Measurements from ENCODE around the gene ST8SIA5. TPM values are rescaled to one million over a fixed set of nuclear protein-coding genes. Genes with fewer than 3 reads are reported as not detected.
A peak's percentile ranks its signal among the peaks of the same experiment; 100 is the strongest.

The ST8SIA5 gene
- total RNA-seq, 1 experiment from 2014 or later: under 0.01 TPM

GRCh38 chr18:46627136-46627535 is 129.7 kb downstream of the ST8SIA5 start:
- H3K27ac ChIP-seq (ENCODE audit: low read length): no peak overlapping the region
- H3K36me3 ChIP-seq (ENCODE audit: insufficient read depth, low read length): no peaks in the 10 kb centered on the region
- H3K4me3 ChIP-seq (ENCODE audit: low read length): no peak overlapping the region
- no peak overlapping the region for H2AFZ ChIP-seq (ENCODE audit: low read length)
- no peak overlapping the region for H3K4me2 ChIP-seq (ENCODE audit: low read depth, low read length, poor library complexity, severe bottlenecking)
- H3K9me3 ChIP-seq (ENCODE audit: low read length): no peaks in the 10 kb centered on the region
- H3K27me3 ChIP-seq (ENCODE audit: low read length): no peaks in the 10 kb centered on the region
- DNase-seq: no peak
- H3K9me2 ChIP-seq (replicated peaks; ENCODE audit: insufficient read depth, low read length): no peaks in the 10 kb centered on the region
- no peak overlapping the region for H3K9ac ChIP-seq (ENCODE audit: low read length)
- H3K79me2 ChIP-seq (ENCODE audit: low read length): no peaks in the 10 kb centered on the region
- H4K20me1 ChIP-seq (ENCODE audit: insufficient read depth, low read depth, low read length): no peaks in the 10 kb centered on the region
- H3K4me1 ChIP-seq (ENCODE audit: low read length): no peaks in the 10 kb centered on the region

DNA sequence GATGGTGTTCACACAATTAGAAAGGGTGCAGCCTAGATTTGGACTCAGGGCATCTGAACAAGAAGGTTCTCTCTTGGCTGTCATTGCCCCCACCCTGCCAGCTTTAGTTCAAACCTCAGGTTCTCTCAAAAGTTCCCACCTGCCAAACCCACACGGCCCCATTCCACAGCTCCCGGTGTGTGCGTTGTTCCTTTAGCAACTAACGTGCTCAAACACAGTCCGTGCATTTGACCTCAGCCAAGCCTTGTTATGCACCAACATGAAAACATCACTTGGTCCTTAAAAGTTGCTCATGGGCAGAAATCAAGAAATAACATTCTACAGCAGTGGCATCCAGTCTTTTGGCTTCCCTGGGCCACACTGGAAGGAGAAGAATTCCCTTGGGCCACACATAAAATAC is 131.8 kb downstream of the ST8SIA5 start:
- no peak for DNase-seq
- Histone ChIP-seq H3K27me3 (ENCODE audit: low read length) (no peaks in the 10 kb centered on the region), H3K9ac (ENCODE audit: low read length) (no peak overlapping the region), H3K27ac (ENCODE audit: low read length) (no peak overlapping the region), H3K4me2 (ENCODE audit: low read depth, low read length, poor library complexity, severe bottlenecking) (no peak overlapping the region), H3K4me3 (ENCODE audit: low read length) (no peak overlapping the region), H3K36me3 (ENCODE audit: insufficient read depth, low read length) (no peaks in the 10 kb centered on the region), H3K79me2 (ENCODE audit: low read length) (no peaks in the 10 kb centered on the region), H4K20me1 (ENCODE audit: insufficient read depth, low read depth, low read length) (no peaks in the 10 kb centered on the region), H3K9me2 (replicated peaks; ENCODE audit: insufficient read depth, low read length) (no peaks in the 10 kb centered on the region), H2AFZ (ENCODE audit: low read length) (no peak overlapping the region), H3K9me3 (ENCODE audit: low read length) (no peaks in the 10 kb centered on the region), H3K4me1 (ENCODE audit: low read length) (no peaks in the 10 kb centered on the region)

DNA sequence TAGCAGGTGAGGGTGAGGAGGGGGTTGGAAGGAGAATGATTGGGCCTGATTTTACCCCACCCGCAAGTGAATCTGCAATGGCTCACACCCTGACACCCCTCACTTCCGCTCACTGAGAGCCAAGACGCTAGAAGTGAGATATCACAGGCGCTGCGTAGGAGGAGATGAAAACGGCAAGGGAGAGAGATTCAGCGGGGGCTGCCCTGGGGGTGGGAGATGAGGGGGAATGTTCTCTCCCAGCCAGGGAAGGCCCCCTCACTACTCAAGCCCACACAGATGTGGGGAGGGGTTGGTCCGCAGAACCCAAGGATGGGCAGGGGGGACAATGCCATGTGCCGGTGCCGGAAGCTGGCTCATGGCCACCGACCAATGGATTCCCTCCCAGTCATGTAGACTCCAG is 132.7 kb downstream of the ST8SIA5 start:
- H3K36me3 ChIP-seq (ENCODE audit: insufficient read depth, low read length): no peaks in the 10 kb centered on the region
- no peaks in the 10 kb centered on the region for H3K9me3 ChIP-seq (ENCODE audit: low read length)
- no peak overlapping the region for H2AFZ ChIP-seq (ENCODE audit: low read length)
- H3K4me2 ChIP-seq (ENCODE audit: low read depth, low read length, poor library complexity, severe bottlenecking): no peak overlapping the region
- no peak overlapping the region for H3K27ac ChIP-seq (ENCODE audit: low read length)
- H4K20me1 ChIP-seq (ENCODE audit: insufficient read depth, low read depth, low read length): no peaks in the 10 kb centered on the region
- H3K9me2 ChIP-seq (replicated peaks; ENCODE audit: insufficient read depth, low read length): no peaks in the 10 kb centered on the region
- no peaks in the 10 kb centered on the region for H3K4me1 ChIP-seq (ENCODE audit: low read length)
- DNase-seq: no peak
- no peaks in the 10 kb centered on the region for H3K79me2 ChIP-seq (ENCODE audit: low read length)
- H3K9ac ChIP-seq (ENCODE audit: low read length): no peak overlapping the region
- H3K4me3 ChIP-seq (ENCODE audit: low read length): no peak overlapping the region
- no peaks in the 10 kb centered on the region for H3K27me3 ChIP-seq (ENCODE audit: low read length)

DNA sequence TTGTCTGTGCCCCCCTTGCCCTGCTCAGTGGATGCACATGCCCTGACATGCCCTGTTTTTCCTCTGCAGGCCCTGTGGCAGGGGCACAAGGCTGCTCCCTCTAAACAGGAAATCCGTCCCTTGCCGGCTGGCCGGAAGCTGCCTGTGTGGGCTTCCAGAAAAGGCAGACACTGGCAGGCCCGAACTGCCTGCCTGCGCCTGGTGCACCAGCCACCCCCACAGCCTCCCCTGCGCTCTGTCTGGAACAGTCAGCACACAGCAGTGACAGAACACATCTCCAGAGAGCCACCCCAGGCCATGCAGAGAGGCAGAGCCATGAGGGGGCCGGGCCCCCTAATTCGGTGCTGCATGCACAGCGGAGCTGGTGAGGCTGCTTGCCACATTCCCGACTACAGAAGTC is 133.3 kb downstream of the ST8SIA5 start:
- no peak overlapping the region for H3K9ac ChIP-seq (ENCODE audit: low read length)
- H3K4me2 ChIP-seq (ENCODE audit: low read depth, low read length, poor library complexity, severe bottlenecking): no peak overlapping the region
- H4K20me1 ChIP-seq (ENCODE audit: insufficient read depth, low read depth, low read length): no peaks in the 10 kb centered on the region
- no peaks in the 10 kb centered on the region for H3K36me3 ChIP-seq (ENCODE audit: insufficient read depth, low read length)
- no peak overlapping the region for H2AFZ ChIP-seq (ENCODE audit: low read length)
- H3K4me1 ChIP-seq (ENCODE audit: low read length): no peaks in the 10 kb centered on the region
- DNase-seq: no peak
- H3K27me3 ChIP-seq (ENCODE audit: low read length): no peaks in the 10 kb centered on the region
- no peak overlapping the region for H3K27ac ChIP-seq (ENCODE audit: low read length)
- H3K9me2 ChIP-seq (replicated peaks; ENCODE audit: insufficient read depth, low read length): no peaks in the 10 kb centered on the region
- no peak overlapping the region for H3K4me3 ChIP-seq (ENCODE audit: low read length)
- H3K9me3 ChIP-seq (ENCODE audit: low read length): no peaks in the 10 kb centered on the region
- no peaks in the 10 kb centered on the region for H3K79me2 ChIP-seq (ENCODE audit: low read length)

DNA sequence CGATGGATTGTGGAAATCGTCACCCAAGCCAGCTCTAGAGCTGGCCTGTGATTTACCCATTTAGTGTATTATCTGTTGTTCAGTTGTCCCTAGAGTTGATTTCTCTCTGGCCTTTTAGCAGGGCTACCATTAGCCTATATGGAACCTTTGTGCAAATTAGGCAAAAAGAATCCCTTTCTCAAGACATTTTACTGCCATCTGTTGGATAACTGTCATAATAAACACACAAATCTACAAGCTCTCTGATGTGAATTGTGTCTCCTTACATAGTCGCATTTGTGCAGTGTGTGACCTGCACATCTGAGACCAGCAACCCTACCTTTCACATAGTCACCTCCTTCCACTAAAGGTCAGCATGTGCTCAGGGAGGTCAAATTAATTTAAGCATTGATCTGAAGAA is 133.9 kb downstream of the ST8SIA5 start:
- Histone ChIP-seq H3K9ac (ENCODE audit: low read length) (no peak overlapping the region), H3K79me2 (ENCODE audit: low read length) (no peaks in the 10 kb centered on the region), H3K27me3 (ENCODE audit: low read length) (no peaks in the 10 kb centered on the region), H3K4me1 (ENCODE audit: low read length) (no peaks in the 10 kb centered on the region), H3K9me2 (replicated peaks; ENCODE audit: insufficient read depth, low read length) (no peaks in the 10 kb centered on the region), H4K20me1 (ENCODE audit: insufficient read depth, low read depth, low read length) (no peaks in the 10 kb centered on the region), H2AFZ (ENCODE audit: low read length) (no peak overlapping the region), H3K27ac (ENCODE audit: low read length) (no peak overlapping the region), H3K9me3 (ENCODE audit: low read length) (no peaks in the 10 kb centered on the region), H3K4me3 (ENCODE audit: low read length) (no peak overlapping the region), H3K4me2 (ENCODE audit: low read depth, low read length, poor library complexity, severe bottlenecking) (no peak overlapping the region), H3K36me3 (ENCODE audit: insufficient read depth, low read length) (no peaks in the 10 kb centered on the region)
- DNase-seq: peak; percentile 55

DNA sequence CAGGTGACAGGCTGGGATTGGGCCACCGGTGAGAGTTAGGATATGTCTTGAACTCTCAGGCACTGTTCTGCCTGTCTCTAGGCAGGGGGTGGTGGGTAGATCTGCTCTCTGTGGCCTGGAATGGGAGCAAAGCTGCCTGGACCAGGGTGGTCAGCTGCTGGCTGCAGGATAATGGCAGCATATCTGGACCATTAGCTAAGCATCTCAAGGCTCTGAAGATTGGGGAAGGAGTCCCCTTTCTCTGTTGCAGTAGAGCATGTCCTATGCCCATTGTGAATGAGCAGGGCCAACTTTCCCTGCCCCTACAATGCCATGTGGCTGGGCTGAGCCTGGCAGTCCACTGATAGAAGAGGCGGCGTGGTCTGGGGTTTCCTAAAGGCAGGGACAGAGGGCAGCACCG is 134.4 kb downstream of the ST8SIA5 start:
- Histone ChIP-seq H3K27me3 (ENCODE audit: low read length) (no peaks in the 10 kb centered on the region), H3K9ac (ENCODE audit: low read length) (no peak overlapping the region), H2AFZ (ENCODE audit: low read length) (no peak overlapping the region), H3K79me2 (ENCODE audit: low read length) (no peaks in the 10 kb centered on the region), H3K36me3 (ENCODE audit: insufficient read depth, low read length) (no peaks in the 10 kb centered on the region), H3K4me2 (ENCODE audit: low read depth, low read length, poor library complexity, severe bottlenecking) (no peak overlapping the region), H3K9me3 (ENCODE audit: low read length) (no peaks in the 10 kb centered on the region), H3K4me3 (ENCODE audit: low read length) (no peak overlapping the region), H3K27ac (ENCODE audit: low read length) (no peak overlapping the region), H4K20me1 (ENCODE audit: insufficient read depth, low read depth, low read length) (no peaks in the 10 kb centered on the region), H3K4me1 (ENCODE audit: low read length) (no peaks in the 10 kb centered on the region), H3K9me2 (replicated peaks; ENCODE audit: insufficient read depth, low read length) (no peaks in the 10 kb centered on the region)
- DNase-seq: no peak

DNA sequence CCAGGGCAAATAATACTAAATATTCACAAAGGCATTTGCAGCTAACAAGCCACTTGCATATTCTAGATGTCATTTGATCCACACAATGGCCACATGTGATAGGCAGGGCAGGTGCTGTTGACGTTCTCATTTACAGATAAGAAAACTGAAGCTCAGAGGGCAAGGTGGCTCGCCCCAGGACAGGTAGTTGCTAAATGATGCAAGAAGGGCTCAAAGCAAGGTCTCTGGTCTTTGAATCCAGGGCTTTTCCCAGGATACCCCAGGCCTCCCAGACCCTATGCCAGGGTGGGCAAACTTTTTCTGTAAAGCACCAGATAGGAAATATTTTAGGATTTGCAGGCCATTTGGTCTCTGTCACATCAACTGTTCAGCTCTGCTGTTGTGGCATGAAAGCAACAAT is 135.0 kb downstream of the ST8SIA5 start:
- no peaks in the 10 kb centered on the region for H3K9me2 ChIP-seq (replicated peaks; ENCODE audit: insufficient read depth, low read length)
- H3K4me3 ChIP-seq (ENCODE audit: low read length): no peak overlapping the region
- H3K36me3 ChIP-seq (ENCODE audit: insufficient read depth, low read length): no peaks in the 10 kb centered on the region
- no peak overlapping the region for H2AFZ ChIP-seq (ENCODE audit: low read length)
- no peak for DNase-seq
- H3K79me2 ChIP-seq (ENCODE audit: low read length): no peaks in the 10 kb centered on the region
- H3K27me3 ChIP-seq (ENCODE audit: low read length): no peaks in the 10 kb centered on the region
- H4K20me1 ChIP-seq (ENCODE audit: insufficient read depth, low read depth, low read length): no peaks in the 10 kb centered on the region
- no peaks in the 10 kb centered on the region for H3K9me3 ChIP-seq (ENCODE audit: low read length)
- no peak overlapping the region for H3K9ac ChIP-seq (ENCODE audit: low read length)
- no peaks in the 10 kb centered on the region for H3K4me1 ChIP-seq (ENCODE audit: low read length)
- no peak overlapping the region for H3K27ac ChIP-seq (ENCODE audit: low read length)
- H3K4me2 ChIP-seq (ENCODE audit: low read depth, low read length, poor library complexity, severe bottlenecking): no peak overlapping the region

GRCh38 chr18:46621111-46621766 is 135.6 kb downstream of the ST8SIA5 start:
- Histone ChIP-seq H3K9ac (ENCODE audit: low read length) (no peak overlapping the region), H3K4me1 (ENCODE audit: low read length) (no peaks in the 10 kb centered on the region), H3K9me3 (ENCODE audit: low read length) (no peaks in the 10 kb centered on the region), H3K4me2 (ENCODE audit: low read depth, low read length, poor library complexity, severe bottlenecking) (no peak overlapping the region), H3K27ac (ENCODE audit: low read length) (no peak overlapping the region), H3K9me2 (replicated peaks; ENCODE audit: insufficient read depth, low read length) (no peaks in the 10 kb centered on the region), H2AFZ (ENCODE audit: low read length) (no peak overlapping the region), H4K20me1 (ENCODE audit: insufficient read depth, low read depth, low read length) (no peaks in the 10 kb centered on the region), H3K4me3 (ENCODE audit: low read length) (no peak overlapping the region), H3K79me2 (ENCODE audit: low read length) (no peaks in the 10 kb centered on the region), H3K36me3 (ENCODE audit: insufficient read depth, low read length) (no peaks in the 10 kb centered on the region), H3K27me3 (ENCODE audit: low read length) (no peaks in the 10 kb centered on the region)
- DNase-seq: no peak

GRCh38 chr18:46619559-46619958 is 137.3 kb downstream of the ST8SIA5 start:
- Histone ChIP-seq H3K9me3 (ENCODE audit: low read length) (no peaks in the 10 kb centered on the region), H3K27me3 (ENCODE audit: low read length) (no peaks in the 10 kb centered on the region), H3K4me2 (ENCODE audit: low read depth, low read length, poor library complexity, severe bottlenecking) (no peak overlapping the region), H3K27ac (ENCODE audit: low read length) (no peak overlapping the region), H3K79me2 (ENCODE audit: low read length) (no peaks in the 10 kb centered on the region), H2AFZ (ENCODE audit: low read length) (no peak overlapping the region), H3K4me1 (ENCODE audit: low read length) (no peaks in the 10 kb centered on the region), H3K9me2 (replicated peaks; ENCODE audit: insufficient read depth, low read length) (no peaks in the 10 kb centered on the region), H3K36me3 (ENCODE audit: insufficient read depth, low read length) (no peaks in the 10 kb centered on the region), H4K20me1 (ENCODE audit: insufficient read depth, low read depth, low read length) (no peaks in the 10 kb centered on the region), H3K4me3 (ENCODE audit: low read length) (no peak overlapping the region), H3K9ac (ENCODE audit: low read length) (no peak overlapping the region)
- no peak for DNase-seq

Measured in Karpas-422 (cell line).